HG02588 (cell line): ENCODE measurements around the gene ZNF385A.

ENCODE experiments used
- ATAC-seq: cut with Tn5 transposase; IDR thresholded peaks from one replicate; pipeline ENCODE4 v1.9.1; 2021; ENCODE audit warnings: mild to moderate bottlenecking, moderate library complexity; ENCODE audit not compliant: unreplicated experiment

The ZNF385A gene, protein sequence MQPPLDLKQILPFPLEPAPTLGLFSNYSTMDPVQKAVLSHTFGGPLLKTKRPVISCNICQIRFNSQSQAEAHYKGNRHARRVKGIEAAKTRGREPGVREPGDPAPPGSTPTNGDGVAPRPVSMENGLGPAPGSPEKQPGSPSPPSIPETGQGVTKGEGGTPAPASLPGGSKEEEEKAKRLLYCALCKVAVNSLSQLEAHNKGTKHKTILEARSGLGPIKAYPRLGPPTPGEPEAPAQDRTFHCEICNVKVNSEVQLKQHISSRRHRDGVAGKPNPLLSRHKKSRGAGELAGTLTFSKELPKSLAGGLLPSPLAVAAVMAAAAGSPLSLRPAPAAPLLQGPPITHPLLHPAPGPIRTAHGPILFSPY

DNA sequence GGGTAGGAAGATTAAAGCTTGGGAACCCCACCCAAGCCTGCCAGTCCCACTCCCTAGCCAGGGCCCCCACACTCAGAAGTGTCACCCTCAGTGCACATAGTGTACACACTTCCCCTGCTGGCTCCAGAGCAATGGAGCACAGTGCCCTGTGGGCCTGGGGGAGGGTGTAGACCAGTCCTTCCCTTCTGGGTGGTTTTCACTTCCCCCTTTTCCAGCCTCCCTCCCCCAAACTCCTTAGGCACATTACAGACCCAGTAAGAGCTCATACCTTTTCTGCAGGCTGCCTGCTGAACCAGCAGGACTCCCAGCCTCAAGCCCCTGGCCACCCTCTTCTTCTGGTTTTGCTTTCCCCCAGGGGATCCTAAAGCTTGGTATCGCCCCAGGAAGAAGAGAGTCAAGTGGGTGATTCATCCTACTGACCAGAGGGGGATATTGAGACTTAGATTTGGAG lies at the start of gene ZNF385A:
ZNF385A (minus strand) TSS at position 143 of the 451 bp plus-strand sequence. CDS start 219 bp downstream, outside the sequence.
- peak; percentile 30 for ATAC-seq

DNA sequence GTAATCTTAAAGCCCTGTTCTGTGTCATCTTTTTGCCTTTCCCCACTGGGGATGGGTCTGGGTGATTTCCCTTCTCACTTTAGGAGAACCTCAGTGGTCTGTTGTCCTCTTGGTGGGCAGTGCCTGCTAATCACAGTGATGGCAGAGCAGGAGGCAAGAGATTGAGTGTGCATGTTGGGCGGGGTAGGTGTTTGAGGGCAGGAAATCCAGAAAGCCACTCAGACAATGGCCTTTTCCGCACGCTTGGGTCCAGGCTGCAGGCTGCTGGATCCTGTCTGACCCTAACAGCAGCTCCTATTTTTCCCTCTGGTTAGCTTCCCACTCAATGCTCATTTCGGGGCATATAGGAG lies 48.3 kb upstream of the ZNF385A start:
- no peak for ATAC-seq

DNA sequence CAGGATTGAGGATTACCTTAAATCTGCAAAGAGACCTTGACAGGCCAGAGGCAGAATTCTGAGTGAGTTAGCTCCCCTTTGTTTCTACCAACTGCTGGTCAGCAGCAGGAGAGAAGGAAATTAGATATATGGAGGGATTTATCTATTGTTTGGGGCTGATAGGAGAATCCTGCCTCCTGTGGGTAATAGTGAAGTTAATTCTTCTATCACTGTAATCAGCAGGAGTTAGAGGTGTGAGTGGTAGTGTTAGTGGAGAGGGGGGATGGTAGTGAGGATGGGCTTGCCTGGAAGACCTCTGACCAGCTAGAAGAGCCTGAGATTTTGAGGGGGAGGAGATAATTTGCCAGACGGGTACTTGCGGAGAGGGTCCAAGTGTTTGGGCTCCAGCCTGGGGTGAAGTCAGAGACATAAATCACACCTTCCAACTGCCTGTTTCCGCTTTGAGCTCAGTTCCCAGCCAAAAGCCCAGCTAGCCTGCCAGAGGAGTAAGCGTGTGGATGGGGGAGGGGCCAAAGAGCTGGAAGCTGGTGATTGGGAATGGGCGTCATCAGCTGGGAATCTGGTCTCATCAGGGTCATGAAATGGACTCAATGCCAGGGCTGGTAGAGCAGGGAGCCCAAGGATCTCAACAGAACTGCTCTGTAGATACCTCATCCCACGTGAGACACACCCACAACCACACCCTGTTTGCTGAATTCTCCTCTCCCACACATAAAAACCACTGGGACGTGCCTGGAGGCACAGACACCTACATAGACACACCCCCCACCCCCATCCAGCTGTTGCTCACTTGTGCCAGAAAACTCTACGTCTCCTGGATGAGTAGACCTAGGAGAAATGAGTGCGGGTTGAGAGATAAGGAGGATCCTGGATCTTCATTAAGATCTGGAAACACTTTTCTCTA lies 47.6 kb upstream of the ZNF385A start:
- ATAC-seq: no peak

DNA sequence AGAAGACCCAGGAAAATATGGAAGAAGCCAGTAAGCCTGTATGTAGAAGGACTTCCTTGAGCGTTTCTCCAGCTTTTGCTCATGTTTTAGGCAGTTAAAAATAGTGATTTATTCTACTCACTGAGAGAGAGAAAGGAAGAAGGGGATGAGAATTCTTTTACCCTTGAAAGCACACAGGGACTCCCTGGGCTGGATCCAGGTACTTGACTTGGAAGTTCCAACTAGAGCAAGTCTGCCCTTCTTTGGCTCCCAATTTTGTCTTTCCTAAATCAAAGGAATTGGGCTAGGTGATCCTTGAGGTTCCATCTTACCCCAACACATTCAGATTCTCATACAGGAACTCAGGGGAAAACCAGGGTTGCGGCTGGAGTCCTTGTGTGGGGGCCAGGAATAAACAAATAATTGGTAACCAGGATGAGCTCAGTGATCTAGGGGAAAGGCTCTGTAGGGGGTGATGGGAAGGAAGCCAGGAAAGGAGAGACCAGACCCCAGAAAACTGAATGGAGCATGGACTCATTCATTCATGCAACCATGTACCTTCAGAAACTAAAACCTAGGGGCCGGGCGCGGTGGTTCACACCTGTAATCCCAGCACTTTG lies 46.0 kb upstream of the ZNF385A start:
- ATAC-seq: no peak

DNA sequence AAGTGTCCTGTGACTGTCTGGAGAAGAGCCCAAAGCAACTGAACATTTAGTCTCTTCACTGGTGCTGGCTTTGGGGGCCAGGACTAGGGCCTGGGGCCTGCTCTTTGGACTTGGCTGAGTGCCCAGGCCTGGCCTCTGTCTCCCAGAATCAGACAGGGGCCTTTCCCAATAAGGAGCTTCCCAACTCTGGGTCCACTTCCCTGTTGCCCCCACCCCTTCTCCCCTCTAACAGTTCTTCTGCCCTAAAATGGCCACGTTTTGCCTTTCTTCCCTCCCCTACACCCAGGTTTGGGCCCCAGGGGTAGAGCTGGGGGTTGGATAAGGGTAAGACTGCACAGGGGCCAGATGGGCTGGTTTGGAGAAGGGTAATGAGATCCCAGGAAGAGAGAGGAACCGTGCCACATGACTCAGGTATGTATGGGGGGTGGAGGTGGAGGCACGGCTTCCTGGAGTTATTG lies 44.5 kb upstream of the ZNF385A start:
- ATAC-seq: no peak

DNA sequence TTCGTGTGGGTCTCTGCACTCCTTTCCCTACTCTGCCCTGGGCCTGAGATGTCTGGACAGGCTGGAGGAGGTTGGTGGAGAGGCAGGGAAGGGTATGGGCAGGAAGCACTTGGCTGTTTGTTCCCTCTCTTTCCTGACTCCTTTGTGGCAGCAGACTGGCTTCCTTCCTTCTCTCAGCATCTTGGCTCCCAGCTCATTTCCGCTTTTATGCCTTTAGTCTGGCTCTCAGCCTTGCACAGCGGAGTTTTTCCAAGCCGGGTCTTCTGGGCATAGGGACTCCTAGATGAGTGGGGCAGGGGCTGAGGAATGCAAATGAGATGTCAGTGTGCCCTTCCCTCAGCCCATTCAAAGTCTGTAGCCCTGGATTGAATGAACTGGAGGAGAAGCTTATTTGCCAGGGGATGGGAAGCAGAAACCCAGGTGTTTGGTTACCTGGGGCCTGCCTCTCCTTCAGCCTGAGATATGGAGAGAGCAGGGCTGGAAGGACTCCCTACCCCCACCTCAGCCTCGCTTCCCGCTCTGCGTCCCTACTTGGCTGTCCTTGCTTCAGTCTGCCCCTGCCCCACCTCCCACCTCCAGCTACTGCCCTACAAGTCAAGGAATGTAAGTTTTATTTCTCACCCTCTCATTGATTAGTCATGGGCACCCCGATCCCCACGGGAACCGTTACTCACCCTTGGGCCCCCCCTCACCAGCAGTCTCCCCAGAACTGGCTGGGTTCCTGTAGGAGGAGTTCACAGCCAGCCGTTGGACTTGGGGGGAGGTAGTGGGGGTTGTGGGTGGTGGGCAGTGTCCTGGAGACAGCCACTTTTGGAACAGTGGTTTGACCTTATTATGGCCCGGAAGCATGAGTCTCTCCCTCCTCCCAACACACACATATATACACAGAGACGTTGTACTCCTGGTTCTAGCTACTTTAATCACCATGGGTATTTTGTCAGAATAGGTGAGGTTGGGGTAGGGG lies 43.8 kb upstream of the ZNF385A start:
- no peak for ATAC-seq

DNA sequence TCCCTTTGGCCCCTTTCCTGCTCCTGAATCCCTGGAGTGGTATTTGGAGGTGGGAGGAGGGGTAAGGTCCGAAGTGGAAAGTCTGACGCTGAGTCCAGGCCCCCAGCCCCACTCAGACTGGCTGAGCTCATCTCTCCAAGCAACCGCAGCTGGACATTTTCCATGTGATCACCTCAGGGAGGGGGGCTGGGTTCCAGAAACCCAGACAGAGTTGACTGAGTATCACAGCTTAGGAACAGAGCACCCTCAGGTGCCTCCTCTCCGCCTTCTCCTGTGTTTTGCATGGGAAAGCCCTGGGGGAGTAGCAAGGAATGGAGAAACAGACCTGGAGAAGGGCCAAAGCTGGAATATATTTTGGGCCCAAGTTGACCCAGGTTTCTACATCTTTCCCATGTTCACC lies 42.6 kb upstream of the ZNF385A start:
- ATAC-seq: no peak

DNA sequence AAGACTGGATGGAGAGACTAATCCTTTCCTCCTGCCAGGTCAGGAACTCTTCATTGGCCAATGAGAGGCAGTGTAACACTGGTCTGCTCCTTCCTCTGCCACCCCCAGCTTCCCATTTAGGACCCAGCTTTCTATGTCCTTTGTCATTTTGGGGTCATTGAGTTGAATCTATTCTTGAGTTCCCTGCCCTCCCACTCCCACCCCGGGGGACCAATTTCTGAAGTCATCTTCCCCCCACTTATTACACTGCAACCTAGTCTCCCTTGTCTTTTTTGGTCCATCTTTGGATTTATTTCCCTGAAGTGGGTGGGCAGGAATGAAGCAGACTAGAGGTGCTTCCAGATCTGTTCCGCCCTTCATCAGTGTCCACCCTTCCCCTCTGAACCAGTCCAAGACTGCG lies 42.2 kb upstream of the ZNF385A start:
- no peak for ATAC-seq

DNA sequence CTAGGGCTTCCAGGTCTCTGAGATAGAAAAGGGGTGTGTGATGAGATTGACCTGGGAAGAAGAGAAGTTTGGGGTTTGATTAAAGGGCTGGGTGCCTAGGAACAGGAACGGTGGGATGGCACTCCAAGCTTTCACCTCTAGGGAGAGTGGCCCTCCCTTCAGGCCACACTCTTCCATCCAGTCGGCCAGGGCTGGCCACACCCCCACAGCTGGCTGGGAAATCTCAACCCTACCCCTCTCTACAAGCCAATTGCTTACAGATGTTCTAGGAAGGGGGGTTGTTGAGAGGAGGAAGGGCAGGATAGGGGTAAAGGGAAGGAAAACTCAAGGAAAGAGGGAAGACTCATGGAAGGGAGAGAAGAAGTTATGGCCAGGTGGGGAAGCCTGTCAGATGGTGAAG lies 41.2 kb upstream of the ZNF385A start:
- no peak for ATAC-seq

DNA sequence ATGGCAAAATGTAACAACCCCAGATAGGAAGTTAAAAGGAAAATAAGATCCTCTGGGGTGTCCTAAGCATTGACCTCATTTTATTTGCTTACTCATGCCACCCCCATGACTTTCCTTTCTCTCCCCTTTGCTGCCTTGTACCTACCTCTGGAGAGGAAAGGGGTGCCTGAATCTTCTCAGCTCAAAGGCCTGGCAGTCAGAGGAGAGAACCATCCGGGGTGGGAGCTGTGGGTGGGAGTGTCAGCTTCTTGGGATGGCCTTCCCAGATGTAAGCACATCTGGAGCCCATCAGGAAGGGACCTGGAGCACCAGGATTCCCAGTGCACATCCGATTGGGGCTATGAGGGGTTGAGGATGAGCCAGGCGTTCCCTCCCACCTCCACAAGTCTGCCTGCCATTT lies 39.7 kb upstream of the ZNF385A start:
- ATAC-seq: no peak

DNA sequence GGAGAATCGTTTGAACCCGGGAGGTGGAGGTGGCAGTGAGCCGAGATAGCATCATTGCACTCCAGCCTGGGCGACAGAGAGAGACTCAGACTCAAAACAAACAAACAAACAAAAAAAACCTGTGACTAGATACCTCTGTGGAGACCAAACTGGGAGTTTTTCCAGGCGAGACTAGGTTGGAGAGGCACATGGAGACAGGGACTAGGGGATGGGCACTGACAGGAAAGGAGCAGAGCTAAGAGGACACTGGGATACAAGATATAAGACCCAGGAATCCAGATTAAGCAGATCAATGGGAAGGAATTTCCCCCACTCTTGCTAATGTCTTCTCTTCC lies 39.2 kb upstream of the ZNF385A start:
- no peak for ATAC-seq

DNA sequence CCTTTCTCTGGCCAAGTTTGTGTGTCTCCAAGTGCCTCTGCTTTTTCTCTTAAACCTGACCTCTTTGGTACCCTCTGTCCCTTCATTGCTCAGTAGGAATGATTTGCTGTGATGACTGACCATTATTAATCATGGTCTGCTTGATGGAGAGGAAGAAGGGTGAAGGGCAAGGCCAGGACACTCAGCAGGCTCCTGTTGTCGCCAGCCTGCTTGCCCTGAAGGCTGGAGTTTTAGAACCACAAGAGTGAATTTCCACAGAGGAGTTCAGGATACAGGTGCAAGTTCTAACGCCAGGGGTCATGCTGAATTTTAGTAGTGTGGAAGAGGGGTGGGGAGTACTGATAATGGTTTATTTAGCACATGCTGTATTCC lies 37.3 kb upstream of the ZNF385A start:
- ATAC-seq: no peak

DNA sequence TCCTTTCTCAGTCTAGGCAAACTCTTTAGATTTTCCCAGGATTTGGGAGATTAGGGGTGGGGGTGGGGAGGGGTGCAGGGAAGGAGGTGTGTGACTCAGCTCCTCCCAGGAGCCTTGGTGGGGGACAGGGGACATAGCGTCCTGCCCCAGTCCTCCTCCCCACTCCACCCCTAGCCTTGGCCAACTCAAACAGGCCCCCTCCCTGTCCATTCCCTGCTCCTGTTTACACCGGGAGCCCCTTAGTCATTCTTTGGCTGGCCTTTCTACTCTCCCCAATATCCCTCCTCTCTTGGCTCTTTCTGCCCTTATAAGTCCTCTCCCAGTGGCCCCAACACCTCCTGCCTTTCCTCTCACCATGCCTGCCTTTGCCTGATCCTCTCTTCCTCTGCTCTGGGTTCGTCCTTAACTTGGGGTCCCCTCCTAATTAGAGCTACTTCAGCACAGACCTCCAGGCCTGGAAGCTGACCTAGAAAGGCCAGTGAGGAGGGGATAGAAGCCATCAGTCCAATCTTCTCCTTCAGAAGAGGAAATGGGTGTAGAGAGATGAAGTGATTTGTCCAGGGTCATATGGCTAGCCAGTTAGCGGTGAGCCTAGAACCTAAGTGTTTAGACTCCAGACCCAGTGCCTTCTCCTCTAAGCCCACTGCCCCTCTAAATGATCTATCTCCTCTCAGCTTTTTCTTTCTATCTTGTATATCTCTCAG lies 36.8 kb upstream of the ZNF385A start:
- ATAC-seq: no peak

DNA sequence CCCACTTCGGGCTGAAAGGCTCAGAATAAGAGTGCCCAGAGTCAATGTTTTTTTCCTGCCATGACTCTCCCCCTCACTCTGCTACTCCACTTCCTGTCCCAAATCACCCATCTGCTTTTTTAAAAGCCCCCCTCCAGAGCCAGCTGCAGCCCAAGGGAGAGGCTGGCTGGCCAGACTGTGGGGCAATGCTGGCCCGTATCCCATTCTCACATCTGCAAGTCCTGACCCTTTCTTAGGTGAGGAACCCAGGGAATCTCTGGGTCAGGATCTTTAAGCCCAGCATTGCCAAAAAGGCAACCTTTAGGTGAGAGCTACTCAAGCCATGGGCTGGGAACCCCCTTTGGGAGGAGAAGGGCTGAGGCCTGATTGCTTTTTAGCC lies 36.2 kb upstream of the ZNF385A start:
- no peak for ATAC-seq

DNA sequence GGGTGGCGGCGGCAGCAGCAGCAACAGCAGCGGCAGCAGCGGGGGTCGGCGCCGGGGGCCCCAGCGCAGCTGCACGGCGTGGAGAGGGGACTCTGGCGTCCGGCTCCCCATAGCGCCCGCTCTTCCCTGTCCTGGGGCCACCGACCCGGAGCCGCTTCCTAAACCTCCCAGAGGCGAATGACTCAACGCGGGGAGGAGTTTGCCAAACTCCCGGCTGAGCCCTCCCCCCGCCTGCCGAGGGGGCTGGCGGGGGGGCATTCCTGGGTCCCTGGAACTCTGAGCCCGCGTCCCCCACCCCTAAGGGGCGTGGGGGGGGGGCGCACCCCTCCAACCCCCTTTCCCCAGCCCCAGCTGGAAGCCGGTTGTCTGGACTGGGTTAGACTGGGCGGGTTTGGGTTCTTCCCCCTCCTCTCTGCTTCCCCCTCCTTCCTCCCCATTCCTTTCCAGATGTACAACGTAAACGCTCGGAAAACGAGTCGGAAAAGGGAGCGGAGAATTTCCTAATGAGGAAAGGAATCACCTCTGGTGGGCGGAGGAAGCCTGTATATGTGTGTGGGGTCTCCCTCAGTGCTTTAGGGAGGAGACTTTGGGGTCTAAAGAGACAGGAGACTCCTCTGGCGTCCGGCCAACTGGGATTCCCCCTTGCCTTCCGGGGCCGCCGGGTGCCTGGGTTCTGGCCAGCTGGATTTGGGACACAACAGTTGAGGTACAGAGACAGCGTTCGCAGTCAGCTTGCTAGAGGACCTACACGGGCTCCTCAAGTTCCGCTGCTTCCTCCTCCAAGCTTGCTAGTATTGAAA lies 34.8 kb upstream of the ZNF385A start, which contains the start of gene ITGA5:
ITGA5 (minus strand) TSS at position 179 of the 800 bp plus-strand sequence; CDS start at position 111, 68 bp downstream.
- ATAC-seq: no peak

DNA sequence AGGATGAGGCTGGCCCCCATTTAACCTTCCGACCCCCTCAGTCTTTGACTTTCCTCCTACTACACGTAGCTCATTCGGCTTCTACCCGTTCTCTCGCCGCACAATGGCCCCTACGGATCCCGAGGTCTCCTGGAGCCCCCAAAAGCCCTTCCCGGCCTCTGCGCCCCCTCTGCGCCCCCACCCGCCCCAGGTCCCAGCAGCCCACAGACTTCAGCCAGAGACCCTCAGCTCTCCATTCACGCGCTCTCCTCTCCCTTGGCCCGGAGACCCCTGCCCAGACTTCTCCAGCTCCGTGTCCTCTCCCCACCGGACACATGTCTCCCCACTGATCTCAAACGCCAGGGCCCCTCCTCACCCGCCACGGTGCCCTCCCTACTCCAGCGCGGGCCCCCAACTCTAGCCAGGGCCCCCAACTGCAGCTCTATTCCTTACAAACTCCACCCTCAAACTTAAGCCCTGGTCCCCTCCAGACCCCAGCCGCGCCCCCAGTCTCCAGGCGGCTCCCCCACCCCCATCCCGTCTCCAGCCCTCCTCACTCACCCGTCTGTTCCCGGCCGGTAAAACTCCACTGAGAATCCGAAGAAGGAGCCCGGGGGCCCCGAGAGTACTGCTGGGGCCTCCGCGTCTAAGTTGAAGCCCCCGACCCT lies 34.0 kb upstream of the ZNF385A start:
- no peak for ATAC-seq

DNA sequence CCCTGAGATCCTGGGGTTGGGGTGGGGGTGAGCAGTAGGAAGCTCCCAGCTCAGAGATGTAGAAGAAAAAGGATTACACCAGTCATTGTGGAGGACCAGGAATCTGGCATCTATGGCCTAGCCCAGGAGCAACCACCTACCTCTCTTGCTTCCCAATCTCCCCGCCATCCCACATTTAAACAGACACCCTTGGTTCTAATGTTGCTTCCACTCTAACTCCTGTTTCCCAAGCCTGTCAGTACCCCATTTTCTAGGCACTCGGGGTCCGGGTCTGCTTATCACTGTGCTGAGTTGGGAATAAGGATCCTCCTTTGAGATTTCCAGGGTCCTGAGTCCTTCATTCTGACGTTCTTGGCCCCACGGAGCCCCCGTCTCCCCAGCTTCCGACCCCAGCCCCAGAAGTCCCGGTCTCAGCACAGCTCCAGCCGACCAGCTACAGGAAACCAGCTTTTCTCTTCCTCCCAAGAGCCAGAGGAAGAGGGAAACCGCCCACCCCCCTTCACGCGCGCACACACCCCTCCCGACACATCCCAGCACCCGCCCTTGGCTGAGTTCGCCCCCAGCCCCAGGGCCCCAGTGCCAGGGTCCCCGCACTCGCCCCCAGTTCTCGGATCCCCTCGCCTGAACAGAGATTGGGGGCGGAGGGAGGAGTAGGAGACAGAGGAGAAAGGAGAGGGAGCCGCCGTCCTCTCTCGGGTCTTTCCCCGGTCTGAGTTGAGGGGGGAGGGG lies 33.3 kb upstream of the ZNF385A start:
- ATAC-seq: no peak
